ENCODE measurements around the gene CCDC167. TPM values are rescaled to one million over a fixed set of nuclear protein-coding genes. Genes with fewer than 3 reads are reported as not detected.

Gene CCDC167
- total RNA-seq, 1 experiment from 2014 or later: 27.8 TPM

GRCh38 chr6:37514321-37514771, 14.7 kb upstream of the CCDC167 start:
- Histone ChIP-seq H3K4me1 (ENCODE audit: control insufficient read depth in 1 of 2, insufficient read depth in 2 of 2, low read length in 2 of 2) (0 out of 4 replicates have a peak, but pooled peaks cover 0 to 5% of the 10 kb centered on the region in 2 experiments), H3K9ac (ENCODE audit: low read length) (no peak overlapping the region), H3K9me3 (ENCODE audit: control insufficient read depth in 1 of 2, insufficient read depth in 1 of 2, low read depth in 1 of 2, low read length in 2 of 2) (no peaks in the 10 kb centered on the region), H3K9me2 (ENCODE audit: insufficient read depth) (no peaks in the 10 kb centered on the region), H3K4me3 (replicated peaks in 1 of 2; ENCODE audit: low read depth in 1 of 2, low read length in 2 of 2) (no peak overlapping the region), H3K27me3 (ENCODE audit: insufficient read depth, low read length) (no peaks in the 10 kb centered on the region), H4K20me1 (ENCODE audit: insufficient read depth) (no peaks in the 10 kb centered on the region), H3K4me2 (ENCODE audit: low read length) (no peak overlapping the region), H3K79me2 (ENCODE audit: insufficient read depth, low read length) (no peaks in the 10 kb centered on the region), H3K27ac (ENCODE audit: low read depth, low read length) (no peak overlapping the region), H3K36me3 (ENCODE audit: control insufficient read depth in 1 of 2, insufficient read depth in 2 of 2, low read length in 2 of 2) (no peaks in the 10 kb centered on the region), H2AFZ (ENCODE audit: low read depth, low read length, poor library complexity, severe bottlenecking) (no peak overlapping the region)
- DNase-seq (ENCODE audit: low read depth, low spot score) (no peak), ATAC-seq (peak; percentile 56)
- BruUV-seq (replicated peaks): no TSS peak
- TF ChIP-seq MAX (IDR thresholded peaks at IDR 0.05) (no peak), JUND (IDR thresholded peaks at IDR 0.05) (no peak), POLR2A (IDR thresholded peaks at IDR 0.05; ENCODE audit: borderline replicate concordance, extremely low read depth, insufficient read depth, insufficient read length) (no peak), ZBTB33 (IDR thresholded peaks at IDR 0.05; ENCODE audit: extremely low read depth, insufficient replicate concordance, low read length) (no peak)
- ChIA-PET POLR2A (no interaction called here), RAD21 (ENCODE audit: low non-redundant PET in 1 of 2, low total read pairs in 2 of 2, uncharacterized antibody in 2 of 2, unreplicated experiment in 2 of 2) (no interaction called here), CTCF (no interaction called here)
- intact Hi-C loops (cut with micrococcal nuclease): no loop called here

DNA sequence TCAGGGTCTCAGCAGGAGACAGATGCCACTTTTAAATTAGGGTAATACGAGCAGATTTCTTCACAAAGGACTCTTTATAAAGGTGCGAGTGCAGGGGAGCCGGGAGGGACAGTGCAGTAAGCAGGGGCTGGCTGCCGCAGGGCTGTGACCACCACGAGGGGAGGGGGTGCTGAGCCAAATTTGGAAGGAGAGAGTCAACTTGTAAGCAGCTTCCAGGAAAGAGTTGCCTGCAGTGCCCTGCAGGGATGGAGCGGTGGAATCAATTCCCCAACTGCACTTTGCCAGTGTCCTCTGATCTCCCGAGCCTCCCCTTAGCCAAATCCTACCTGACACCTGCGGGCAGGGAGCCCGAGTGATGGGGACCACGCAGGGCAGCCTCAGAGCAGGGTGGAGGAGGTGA, 13.9 kb upstream of the CCDC167 start:
- Histone ChIP-seq H3K4me3 (replicated peaks in 1 of 2; ENCODE audit: low read depth in 1 of 2, low read length in 2 of 2) (no peak overlapping the region), H3K4me2 (ENCODE audit: low read length) (no peak overlapping the region), H4K20me1 (ENCODE audit: insufficient read depth) (no peaks in the 10 kb centered on the region), H3K36me3 (ENCODE audit: control insufficient read depth in 1 of 2, insufficient read depth in 2 of 2, low read length in 2 of 2) (no peaks in the 10 kb centered on the region), H3K9me3 (ENCODE audit: control insufficient read depth in 1 of 2, insufficient read depth in 1 of 2, low read depth in 1 of 2, low read length in 2 of 2) (no peaks in the 10 kb centered on the region), H3K27ac (ENCODE audit: low read depth, low read length) (no peak overlapping the region), H3K27me3 (ENCODE audit: insufficient read depth, low read length) (no peaks in the 10 kb centered on the region), H3K79me2 (ENCODE audit: insufficient read depth, low read length) (no peaks in the 10 kb centered on the region), H3K9ac (ENCODE audit: low read length) (no peak overlapping the region), H3K4me1 (ENCODE audit: control insufficient read depth in 1 of 2, insufficient read depth in 2 of 2, low read length in 2 of 2) (0 out of 4 replicates have a peak, but pooled peaks cover 0 to 5% of the 10 kb centered on the region in 2 experiments), H3K9me2 (ENCODE audit: insufficient read depth) (no peaks in the 10 kb centered on the region), H2AFZ (ENCODE audit: low read depth, low read length, poor library complexity, severe bottlenecking) (no peak overlapping the region)
- intact Hi-C loops (cut with micrococcal nuclease): no loop called here
- DNase-seq (ENCODE audit: low read depth, low spot score): no peak
- ATAC-seq: no peak
- ChIA-PET POLR2A (no interaction called here), CTCF (no interaction called here), RAD21 (ENCODE audit: low non-redundant PET in 1 of 2, low total read pairs in 2 of 2, uncharacterized antibody in 2 of 2, unreplicated experiment in 2 of 2) (no interaction called here)
- no TSS peak for BruUV-seq (replicated peaks)
- no peak for TF ChIP-seq SP1 (IDR thresholded peaks at IDR 0.05; ENCODE audit: low read depth)
- TF ChIP-seq CBX3 (IDR thresholded peaks at IDR 0.05; ENCODE audit: low read depth): no peak
- no peak for TF ChIP-seq YY1 (IDR thresholded peaks at IDR 0.05; ENCODE audit: extremely low read depth, insufficient replicate concordance, low read depth, low read length)
- no peak for TF ChIP-seq ZNF274 (IDR thresholded peaks at IDR 0.05; ENCODE audit: low read depth, low read length)
- no peak for TF ChIP-seq RAD21 (IDR thresholded peaks at IDR 0.05; ENCODE audit: low read depth)
- no peak for TF ChIP-seq FOSL1 (IDR thresholded peaks at IDR 0.05; ENCODE audit: low read depth)
- TF ChIP-seq, protein P1, sequence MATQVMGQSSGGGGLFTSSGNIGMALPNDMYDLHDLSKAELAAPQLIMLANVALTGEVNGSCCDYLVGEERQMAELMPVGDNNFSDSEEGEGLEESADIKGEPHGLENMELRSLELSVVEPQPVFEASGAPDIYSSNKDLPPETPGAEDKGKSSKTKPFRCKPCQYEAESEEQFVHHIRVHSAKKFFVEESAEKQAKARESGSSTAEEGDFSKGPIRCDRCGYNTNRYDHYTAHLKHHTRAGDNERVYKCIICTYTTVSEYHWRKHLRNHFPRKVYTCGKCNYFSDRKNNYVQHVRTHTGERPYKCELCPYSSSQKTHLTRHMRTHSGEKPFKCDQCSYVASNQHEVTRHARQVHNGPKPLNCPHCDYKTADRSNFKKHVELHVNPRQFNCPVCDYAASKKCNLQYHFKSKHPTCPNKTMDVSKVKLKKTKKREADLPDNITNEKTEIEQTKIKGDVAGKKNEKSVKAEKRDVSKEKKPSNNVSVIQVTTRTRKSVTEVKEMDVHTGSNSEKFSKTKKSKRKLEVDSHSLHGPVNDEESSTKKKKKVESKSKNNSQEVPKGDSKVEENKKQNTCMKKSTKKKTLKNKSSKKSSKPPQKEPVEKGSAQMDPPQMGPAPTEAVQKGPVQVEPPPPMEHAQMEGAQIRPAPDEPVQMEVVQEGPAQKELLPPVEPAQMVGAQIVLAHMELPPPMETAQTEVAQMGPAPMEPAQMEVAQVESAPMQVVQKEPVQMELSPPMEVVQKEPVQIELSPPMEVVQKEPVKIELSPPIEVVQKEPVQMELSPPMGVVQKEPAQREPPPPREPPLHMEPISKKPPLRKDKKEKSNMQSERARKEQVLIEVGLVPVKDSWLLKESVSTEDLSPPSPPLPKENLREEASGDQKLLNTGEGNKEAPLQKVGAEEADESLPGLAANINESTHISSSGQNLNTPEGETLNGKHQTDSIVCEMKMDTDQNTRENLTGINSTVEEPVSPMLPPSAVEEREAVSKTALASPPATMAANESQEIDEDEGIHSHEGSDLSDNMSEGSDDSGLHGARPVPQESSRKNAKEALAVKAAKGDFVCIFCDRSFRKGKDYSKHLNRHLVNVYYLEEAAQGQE (IDR thresholded peaks at IDR 0.05; ENCODE audit: low read depth): no peak
- no peak for TF ChIP-seq TCF7L2 (IDR thresholded peaks at IDR 0.05; ENCODE audit: borderline replicate concordance, extremely low read depth, insufficient read depth, insufficient read length)
- no peak for TF ChIP-seq CEBPB (IDR thresholded peaks at IDR 0.05; ENCODE audit: low read depth)
- TF ChIP-seq EZH2 (IDR thresholded peaks at IDR 0.05): no peak
